OCI-LY7 (cell line): ENCODE data around the gene ACTN1. TPM values are rescaled to one million over a fixed set of nuclear protein-coding genes. Genes with fewer than 3 reads are reported as not detected.

Experiments used
- BruUV-seq: library from RNA; stranded (reverse); fragments of 400-500 nt; replicated peaks from 2 replicates; lab custom pipeline; 2021; lab: Mats Ljungman, UMichigan
- CTCF ChIA-PET: fragments of 300-600 bp; sonication (Branson Sonifier 250); formaldehyde crosslinking; loops from one replicate; lab custom pipeline; 2022; ENCODE audit warnings: antibody characterized with exemption; ENCODE audit not compliant: unreplicated experiment; lab: Charles Lee
- POLR2A ChIA-PET: fragments of 300-600 bp; sonication (Branson Sonifier 250); formaldehyde crosslinking; loops from one replicate; lab custom pipeline; 2022; ENCODE audit warnings: antibody characterized with exemption; lab: Charles Lee
- DNase-seq: peaks from one replicate; pipeline ENCODE4 v3.0.0-alpha.2; 2015; ENCODE audit warnings: low spot score
- H2AFZ ChIP-seq: fragments of 200-600 bp; sonication (generic), shearing (Covaris generic); 2 replicates; pipeline ENCODE4 v1.6.1; 2014; ENCODE audit warnings: mild to moderate bottlenecking, antibody characterized with exemption, low read length, moderate library complexity
- H3K27ac ChIP-seq: fragments of 200-600 bp; sonication (generic); 2 replicates; pipeline ENCODE4 v1.5.1; 2014; ENCODE audit warnings: mixed run types, low read depth, mild to moderate bottlenecking, moderate library complexity, low read length, inconsistent platforms; ENCODE audit not compliant: poor library complexity, severe bottlenecking
- H3K36me3 ChIP-seq: fragments of 200-600 bp; sonication (generic); 2 replicates; pipeline ENCODE4 v1.6.1; 2014; ENCODE audit warnings: mild to moderate bottlenecking, antibody characterized with exemption, low read length, moderate library complexity, mixed read lengths; ENCODE audit not compliant: insufficient read depth
- H3K4me1 ChIP-seq: fragments of 200-600 bp; sonication (generic); 2 replicates; pipeline ENCODE4 v1.5.1; 2014; ENCODE audit warnings: mild to moderate bottlenecking, low read length; ENCODE audit not compliant: insufficient read depth, poor library complexity, severe bottlenecking
- H3K4me2 ChIP-seq: fragments of 200-600 bp; sonication (generic); 2 replicates; pipeline ENCODE4 v1.6.1; 2014; ENCODE audit warnings: mild to moderate bottlenecking, low read length
- H3K4me3 ChIP-seq: fragments of 200-600 bp; sonication (generic); 2 replicates; pipeline ENCODE4 v1.5.1; 2014; ENCODE audit warnings: mild to moderate bottlenecking, low read depth, low read length; ENCODE audit not compliant: poor library complexity, severe bottlenecking
- H3K79me2 ChIP-seq: fragments of 200-600 bp; sonication (generic); 2 replicates; pipeline ENCODE4 v1.6.1; 2016; ENCODE audit warnings: low read depth, mild to moderate bottlenecking, low read length, moderate library complexity, mixed read lengths; ENCODE audit not compliant: insufficient read depth
- H3K9me2 ChIP-seq: fragments of 200-600 bp; sonication (generic); 2 replicates; pipeline ENCODE4 v1.6.1; 2016; ENCODE audit warnings: mild to moderate bottlenecking, low read length, mixed read lengths; ENCODE audit not compliant: insufficient read depth
- H3K9me3 ChIP-seq: fragments of 200-600 bp; sonication (generic); 2 replicates; pipeline ENCODE4 v1.6.1; 2014; ENCODE audit warnings: mild to moderate bottlenecking, mixed run types, low read length, mixed read lengths
- H4K20me1 ChIP-seq: fragments of 200-600 bp; sonication (generic); 2 replicates; pipeline ENCODE4 v1.6.1; 2014; ENCODE audit warnings: mild to moderate bottlenecking, antibody characterized with exemption, low read length, moderate library complexity, mixed read lengths; ENCODE audit not compliant: insufficient read depth
- EZH2phosphoT487 ChIP-seq: fragments of 200-600 bp; sonication (generic); IDR thresholded peaks from 2 replicates; pipeline ENCODE4 v1.6.1; 2018; ENCODE audit warnings: low read depth, borderline replicate concordance, mild to moderate bottlenecking, mixed run types, antibody characterized with exemption, low read length, moderate library complexity, mixed read lengths
- intact Hi-C: fragments of 100-400 bp; cut with micrococcal nuclease; formaldehyde crosslinking; loops from one replicate; pipeline ENCODE4 v1.10.0; 2022; ENCODE audit not compliant: unreplicated experiment
- total RNA-seq, 2 experiments: library from RNA; depleted of rRNA in 1 of 2; stranded (reverse); fragments of >200 nt in 1 of 2; shearing (Covaris generic) in 1 of 2; gene quantifications; 2 replicates each; pipeline ENCODE4 v1.2.3, GENCODE V29; 2014 to 2022
- TF ChIP-seq, protein P1 (sequence below): fragments of 200-600 bp; sonication (generic); conservative IDR thresholded peaks from 2 replicates; pipeline ENCODE4 v1.5.1; 2014; ENCODE audit warnings: mild to moderate bottlenecking, antibody characterized with exemption, low read length, moderate library complexity, mixed read lengths

Gene ACTN1
- total RNA-seq, 2 experiments from 2014 or later = 0.51 to 1.8 TPM

DNA sequence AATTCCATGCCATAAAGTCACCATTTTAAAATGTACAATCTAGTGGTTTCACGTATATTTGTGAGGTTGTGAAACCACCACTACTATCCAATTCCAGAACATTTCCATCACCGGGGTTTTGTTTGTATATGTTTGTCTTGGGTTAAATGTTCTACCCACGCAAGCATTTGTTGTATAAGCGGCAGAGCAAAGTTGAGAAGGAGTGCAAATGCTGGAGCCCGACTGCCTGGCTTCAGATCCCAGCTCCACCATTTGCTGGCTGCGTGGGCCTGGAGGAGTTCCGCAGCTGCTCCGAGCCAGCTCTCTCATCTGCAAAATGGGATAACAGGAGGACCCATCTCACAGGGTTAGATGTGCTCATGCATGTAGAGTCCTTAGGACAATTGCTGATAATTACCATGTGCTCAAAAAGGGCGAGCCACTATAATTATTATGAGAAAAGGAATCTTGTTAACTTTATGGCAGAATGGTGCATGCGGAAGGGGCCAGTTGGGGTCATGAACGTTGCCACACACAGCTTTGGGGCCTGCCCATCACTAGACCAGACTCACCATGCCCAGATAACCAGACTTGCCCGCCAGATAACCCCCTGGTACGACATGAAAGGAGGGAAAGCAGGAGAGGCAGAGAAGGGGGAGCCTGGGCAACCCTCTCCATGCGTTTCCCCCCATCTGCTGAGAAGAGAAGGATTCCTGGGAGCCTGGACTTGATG is 6.4 kb downstream of the ACTN1 start:
- Histone ChIP-seq H3K4me2 (no peak overlapping the region), H3K9me2 (no peaks in the 10 kb centered on the region), H3K4me1 (no peaks in the 10 kb centered on the region), H3K36me3 (no peaks in the 10 kb centered on the region), H3K4me3 (no peak overlapping the region), H3K79me2 (no peaks in the 10 kb centered on the region), H4K20me1 (no peaks in the 10 kb centered on the region), H2AFZ (no peak overlapping the region), H3K9me3 (no peaks in the 10 kb centered on the region), H3K27ac (no peak overlapping the region)
- TF ChIP-seq, protein P1, sequence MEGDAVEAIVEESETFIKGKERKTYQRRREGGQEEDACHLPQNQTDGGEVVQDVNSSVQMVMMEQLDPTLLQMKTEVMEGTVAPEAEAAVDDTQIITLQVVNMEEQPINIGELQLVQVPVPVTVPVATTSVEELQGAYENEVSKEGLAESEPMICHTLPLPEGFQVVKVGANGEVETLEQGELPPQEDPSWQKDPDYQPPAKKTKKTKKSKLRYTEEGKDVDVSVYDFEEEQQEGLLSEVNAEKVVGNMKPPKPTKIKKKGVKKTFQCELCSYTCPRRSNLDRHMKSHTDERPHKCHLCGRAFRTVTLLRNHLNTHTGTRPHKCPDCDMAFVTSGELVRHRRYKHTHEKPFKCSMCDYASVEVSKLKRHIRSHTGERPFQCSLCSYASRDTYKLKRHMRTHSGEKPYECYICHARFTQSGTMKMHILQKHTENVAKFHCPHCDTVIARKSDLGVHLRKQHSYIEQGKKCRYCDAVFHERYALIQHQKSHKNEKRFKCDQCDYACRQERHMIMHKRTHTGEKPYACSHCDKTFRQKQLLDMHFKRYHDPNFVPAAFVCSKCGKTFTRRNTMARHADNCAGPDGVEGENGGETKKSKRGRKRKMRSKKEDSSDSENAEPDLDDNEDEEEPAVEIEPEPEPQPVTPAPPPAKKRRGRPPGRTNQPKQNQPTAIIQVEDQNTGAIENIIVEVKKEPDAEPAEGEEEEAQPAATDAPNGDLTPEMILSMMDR = no peak
- no peak for TF ChIP-seq EZH2phosphoT487
- CTCF ChIA-PET = no interaction called here
- no peak for DNase-seq
- intact Hi-C loops = no loop called here
- no TSS peak for BruUV-seq
- POLR2A ChIA-PET = no interaction called here

DNA sequence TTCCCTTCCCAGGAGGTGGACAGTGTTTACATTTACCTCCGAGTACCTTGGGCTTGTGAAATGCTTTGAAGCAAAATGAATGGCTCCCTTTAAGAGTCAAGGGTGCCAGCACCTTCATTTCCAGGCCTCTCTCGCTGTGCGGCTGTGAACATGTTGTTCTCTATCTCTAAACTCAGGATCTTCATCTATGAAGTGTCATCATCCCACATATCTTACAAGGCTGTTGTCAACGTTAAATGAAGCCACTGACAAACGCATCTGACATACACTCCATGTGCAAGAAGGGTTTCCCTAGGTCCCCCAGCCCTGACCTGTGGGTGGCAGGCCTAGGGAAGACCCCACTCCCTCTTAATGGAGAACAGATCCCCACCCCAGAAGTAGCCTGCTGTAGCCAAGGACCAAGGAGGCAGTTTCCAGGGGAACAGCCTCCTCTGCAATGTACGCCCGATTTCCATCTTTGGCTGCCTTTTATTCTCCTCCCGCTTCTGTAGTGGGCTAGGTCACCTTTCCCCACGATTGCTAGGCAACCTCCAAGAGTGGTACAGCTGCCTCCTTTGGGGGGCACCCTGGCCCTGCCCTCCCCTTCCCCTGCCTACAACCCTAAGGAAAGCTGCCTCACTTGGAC is 7.6 kb downstream of the ACTN1 start:
- ChIA-PET POLR2A (no interaction called here), CTCF (no interaction called here)
- H3K79me2 ChIP-seq = no peaks in the 10 kb centered on the region
- no peak overlapping the region for H3K4me3 ChIP-seq
- BruUV-seq = no TSS peak
- no peak for DNase-seq
- TF ChIP-seq, protein P1 = no peak
- TF ChIP-seq EZH2phosphoT487 = no peak
- no peaks in the 10 kb centered on the region for H3K9me3 ChIP-seq
- no peaks in the 10 kb centered on the region for H3K4me1 ChIP-seq
- H3K36me3 ChIP-seq = no peaks in the 10 kb centered on the region
- H3K4me2 ChIP-seq = no peak overlapping the region
- H3K9me2 ChIP-seq = no peaks in the 10 kb centered on the region
- H4K20me1 ChIP-seq = no peaks in the 10 kb centered on the region
- H2AFZ ChIP-seq = no peak overlapping the region
- no peak overlapping the region for H3K27ac ChIP-seq
- intact Hi-C loops = no loop called here

DNA sequence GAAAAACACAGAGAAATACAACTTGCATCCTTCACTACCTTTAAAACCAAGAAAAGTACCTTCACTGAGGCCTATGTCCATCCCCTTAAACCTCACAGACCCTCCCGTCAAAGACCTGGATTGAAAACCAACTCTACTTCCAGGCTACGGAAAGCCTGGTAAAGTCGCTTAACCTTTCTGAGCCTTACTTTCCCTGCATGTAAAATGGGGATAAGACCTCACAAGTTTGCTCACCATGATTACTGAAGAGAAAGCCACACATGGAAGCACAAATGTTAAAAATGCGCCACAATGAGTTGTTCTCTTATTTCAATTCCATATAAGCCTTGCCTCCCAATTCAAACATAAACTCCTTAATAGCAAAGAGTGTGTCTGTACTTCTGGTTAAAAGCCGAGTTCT is 8.4 kb downstream of the ACTN1 start:
- no peak overlapping the region for H2AFZ ChIP-seq
- TF ChIP-seq, protein P1 = no peak
- H3K27ac ChIP-seq = no peak overlapping the region
- no peak overlapping the region for H3K4me2 ChIP-seq
- no peak for DNase-seq
- no peaks in the 10 kb centered on the region for H3K36me3 ChIP-seq
- H4K20me1 ChIP-seq = no peaks in the 10 kb centered on the region
- ChIA-PET POLR2A (no interaction called here), CTCF (no interaction called here)
- H3K9me3 ChIP-seq = no peaks in the 10 kb centered on the region
- no peaks in the 10 kb centered on the region for H3K9me2 ChIP-seq
- no TSS peak for BruUV-seq
- no peaks in the 10 kb centered on the region for H3K4me1 ChIP-seq
- intact Hi-C loops = no loop called here
- H3K4me3 ChIP-seq = no peak overlapping the region
- H3K79me2 ChIP-seq = no peaks in the 10 kb centered on the region
